HG02571 (cell line): ENCODE data around the gene MBOAT2.
"Not testable (repeated sequence)": the region's sequence is repeated elsewhere in the genome, so short reads cannot be mapped to it uniquely, and the experiment has no call there.

Source experiments
- ATAC-seq: cut with Tn5 transposase; IDR thresholded peaks from one replicate; pipeline ENCODE4 v1.9.1; 2021; ENCODE audit warnings: mild to moderate bottlenecking, moderate library complexity; ENCODE audit not compliant: unreplicated experiment

MBOAT2 gene

DNA sequence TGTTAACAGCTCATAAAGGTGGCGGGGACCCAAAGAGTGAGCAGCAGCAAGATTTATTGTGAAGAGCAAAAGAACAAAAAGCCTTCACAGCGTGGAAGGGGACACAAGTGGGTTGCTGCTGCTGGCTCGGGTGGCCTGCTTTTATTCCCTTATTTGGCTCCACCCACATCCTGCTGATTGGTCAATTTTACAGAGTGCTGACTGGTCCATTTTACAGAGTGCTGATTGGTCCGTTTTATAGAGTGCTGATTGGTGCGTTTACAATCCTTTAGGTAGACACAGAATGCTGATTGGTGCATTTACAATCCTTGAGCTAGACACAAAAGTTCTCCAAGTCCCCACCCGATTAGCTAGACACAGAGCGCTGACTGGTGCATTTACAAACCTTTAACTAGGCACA, 100.7 kb downstream of the MBOAT2 start:
- not testable (repeated sequence) for ATAC-seq

DNA sequence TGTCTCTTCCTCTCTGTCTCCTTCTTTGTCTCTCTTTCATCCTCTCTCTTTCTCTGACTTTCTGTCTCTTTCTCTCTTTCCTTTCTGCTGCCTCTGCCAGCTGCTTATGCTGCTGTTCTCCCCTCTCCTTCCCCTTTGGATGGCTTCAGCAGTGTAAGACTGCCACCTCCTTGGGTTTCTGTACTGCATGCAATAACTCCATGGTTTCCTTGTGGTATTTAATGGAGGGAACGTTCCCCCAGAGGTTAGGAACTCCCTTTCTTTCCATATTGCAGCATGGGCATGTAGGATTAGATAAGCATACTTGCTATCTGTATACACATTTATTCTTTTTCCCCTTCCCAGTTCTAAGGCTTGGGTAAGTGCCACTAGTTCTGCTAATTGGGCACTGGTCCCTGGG, 106.3 kb downstream of the MBOAT2 start:
- ATAC-seq = not testable (repeated sequence)

- not testable (repeated sequence) for ATAC-seq
Measured at GRCh38 chr2:8896671-8897070, 106.8 kb downstream of the MBOAT2 start.

GRCh38 chr2:8895087-8895912, 108.2 kb downstream of the MBOAT2 start:
- ATAC-seq = not testable (repeated sequence)

GRCh38 chr2:8893978-8894820, 109.3 kb downstream of the MBOAT2 start:
- ATAC-seq = no peak

DNA sequence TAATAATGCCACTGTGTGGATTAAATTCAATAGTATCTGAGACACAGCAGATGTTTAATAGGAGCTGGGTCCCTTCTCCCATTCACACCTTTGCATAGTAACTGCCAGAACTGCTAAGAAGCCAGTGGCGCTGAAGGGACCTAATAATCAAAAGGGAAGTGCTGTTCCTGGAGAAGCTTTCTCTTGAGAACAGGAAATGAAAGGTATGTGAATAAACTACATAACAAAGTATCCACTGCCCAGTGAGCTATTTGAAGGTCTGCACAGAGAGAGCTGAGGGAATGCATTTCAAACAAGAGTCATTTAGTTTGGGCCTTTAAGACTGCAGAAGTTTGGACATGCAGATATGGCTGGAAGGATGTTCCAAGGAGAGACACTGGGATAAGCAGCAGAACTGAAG, 110.0 kb downstream of the MBOAT2 start:
- no peak for ATAC-seq

DNA sequence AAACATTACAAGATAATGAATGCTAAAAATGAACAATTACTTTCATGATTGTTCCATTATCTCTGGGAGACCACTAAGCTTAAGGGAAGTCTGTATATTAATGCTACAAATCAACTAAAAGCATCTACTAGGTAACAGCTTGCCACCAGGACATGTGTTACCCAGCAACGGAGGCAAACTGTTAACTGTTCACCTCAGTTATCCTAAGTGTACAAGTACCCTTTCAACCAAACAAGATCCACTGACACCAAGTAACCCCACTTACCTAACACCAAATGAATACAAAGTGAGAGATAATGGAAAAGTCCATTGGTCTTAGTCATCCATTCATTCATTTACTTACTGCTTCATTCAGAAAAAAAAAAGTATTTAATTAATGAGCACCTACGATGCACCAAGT, 111.4 kb downstream of the MBOAT2 start:
- no peak for ATAC-seq

DNA sequence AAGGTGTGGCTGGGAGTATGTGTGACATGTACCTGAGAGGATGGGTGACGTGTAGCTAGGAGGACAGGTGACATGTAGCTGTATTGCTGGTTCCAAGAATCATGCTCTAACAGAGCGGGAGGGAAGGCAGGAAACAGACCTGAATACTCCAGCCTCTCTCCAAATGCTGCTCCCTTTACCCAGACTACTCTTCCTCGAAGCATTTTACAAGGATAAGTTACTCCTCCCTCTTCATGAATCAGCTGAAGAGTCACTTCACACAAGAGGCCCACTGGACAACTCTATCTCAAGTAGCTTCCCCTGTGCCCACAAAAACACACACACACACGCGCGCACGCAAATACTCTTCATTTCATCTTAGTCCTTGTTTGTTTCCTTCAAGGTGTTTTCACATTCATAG, 113.5 kb downstream of the MBOAT2 start:
- ATAC-seq = no peak

DNA sequence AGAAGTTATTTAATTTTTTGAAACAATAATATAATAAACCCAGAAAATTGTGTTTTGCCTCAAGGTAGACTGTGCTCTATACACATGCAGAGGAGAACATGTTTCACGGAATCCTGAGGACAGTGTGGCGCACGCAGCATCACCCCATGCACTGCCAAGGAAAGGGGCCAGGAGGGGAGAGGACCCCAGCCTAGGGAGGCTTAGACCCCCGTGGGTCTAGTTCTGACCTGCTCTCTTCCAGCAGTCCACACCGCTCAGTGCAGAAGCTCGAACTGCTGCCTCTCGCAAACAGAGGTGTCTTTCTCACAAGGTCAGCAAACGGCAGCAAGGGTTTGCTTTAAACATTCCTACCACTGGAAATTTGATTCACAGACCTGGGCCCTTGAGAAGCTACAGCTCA, 114.5 kb downstream of the MBOAT2 start:
- no peak for ATAC-seq

- ATAC-seq = no peak
Measured at GRCh38 chr2:8886876-8887275, 116.6 kb downstream of the MBOAT2 start.

- ATAC-seq = no peak
Measured at GRCh38 chr2:8886202-8886518, 117.3 kb downstream of the MBOAT2 start.

GRCh38 chr2:8885449-8886201, 117.9 kb downstream of the MBOAT2 start:
- no peak for ATAC-seq

DNA sequence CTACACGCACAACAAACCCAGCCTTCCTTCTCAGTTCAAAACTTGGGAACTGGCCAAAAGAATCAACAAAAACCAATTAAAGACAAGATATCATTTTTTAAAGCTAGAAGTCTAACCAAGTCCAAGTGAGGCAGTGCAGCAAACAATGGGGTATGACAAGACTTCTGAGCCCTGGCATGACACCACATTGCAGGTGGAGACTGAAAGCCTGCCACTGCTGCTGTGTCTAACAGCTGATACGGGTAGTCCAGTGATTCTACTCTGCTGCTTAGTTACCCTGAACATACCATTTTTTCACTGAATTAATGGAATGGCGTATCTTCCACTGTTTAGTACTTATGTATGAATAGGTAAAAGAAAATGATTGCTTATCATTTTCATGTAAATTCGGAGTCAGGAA, 118.7 kb downstream of the MBOAT2 start:
- no peak for ATAC-seq

DNA sequence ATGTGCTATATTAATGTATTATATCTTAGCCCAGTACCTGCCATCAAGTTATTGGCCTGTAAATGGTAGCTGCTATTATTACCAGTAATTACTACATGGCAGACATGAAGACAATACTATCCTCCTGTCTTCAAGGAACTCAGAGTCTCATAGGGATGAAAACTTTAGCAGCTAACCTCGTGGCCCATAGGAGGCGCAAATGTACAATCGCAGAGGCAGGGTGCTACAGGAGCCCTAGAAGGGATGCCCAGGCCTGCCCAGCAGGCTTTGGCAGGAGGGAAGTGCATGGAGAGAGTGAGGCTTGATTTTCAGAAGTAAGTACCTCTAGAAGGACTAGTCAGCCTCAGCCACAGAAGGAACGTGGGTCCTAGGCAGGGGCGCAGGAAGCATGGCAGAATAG, 121.4 kb downstream of the MBOAT2 start:
- ATAC-seq = no peak

GRCh38 chr2:8877894-8878293, 125.6 kb downstream of the MBOAT2 start:
- no peak for ATAC-seq

- no peak for ATAC-seq
Measured at GRCh38 chr2:8877332-8877731, 126.2 kb downstream of the MBOAT2 start.

DNA sequence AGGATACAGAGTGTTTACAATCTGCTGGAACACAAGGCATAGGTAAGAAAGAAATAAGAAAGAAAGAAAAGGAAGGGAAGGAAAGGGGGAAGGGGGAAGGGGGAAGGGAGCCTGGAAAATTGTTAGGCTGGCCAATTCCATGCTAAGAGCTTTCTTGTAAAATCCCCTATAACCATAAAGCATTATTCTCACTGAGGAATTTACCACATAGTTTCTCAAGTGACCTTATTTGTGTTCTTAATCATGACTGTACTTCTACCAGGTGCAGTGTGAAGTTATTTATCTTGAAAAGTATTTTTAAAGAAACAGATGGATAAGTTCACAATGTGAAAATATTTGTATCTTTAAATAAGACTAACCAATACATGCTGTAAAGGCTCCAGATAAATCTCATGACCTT, 126.9 kb downstream of the MBOAT2 start:
- ATAC-seq = no peak

GRCh38 chr2:8872821-8873432, 130.6 kb downstream of the MBOAT2 start:
- ATAC-seq = no peak

DNA sequence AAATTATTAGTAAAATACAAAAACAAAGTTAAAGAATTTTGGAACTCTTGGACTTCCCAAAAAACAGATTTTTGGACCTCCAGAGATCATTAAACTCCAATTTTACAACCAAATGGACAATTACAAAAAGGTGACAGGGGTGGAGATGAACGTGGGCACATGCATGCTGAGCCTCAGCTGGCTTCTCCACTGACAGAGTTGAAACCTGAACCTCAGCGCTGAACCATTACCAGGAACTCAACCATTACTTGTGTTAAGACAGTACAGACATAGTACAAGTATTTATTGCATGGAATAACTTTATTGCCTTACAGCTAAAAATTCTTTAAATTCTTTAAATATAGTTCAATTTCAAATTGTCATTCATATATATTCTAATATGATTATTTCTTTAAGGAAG, 133.0 kb downstream of the MBOAT2 start:
- no peak for ATAC-seq

DNA sequence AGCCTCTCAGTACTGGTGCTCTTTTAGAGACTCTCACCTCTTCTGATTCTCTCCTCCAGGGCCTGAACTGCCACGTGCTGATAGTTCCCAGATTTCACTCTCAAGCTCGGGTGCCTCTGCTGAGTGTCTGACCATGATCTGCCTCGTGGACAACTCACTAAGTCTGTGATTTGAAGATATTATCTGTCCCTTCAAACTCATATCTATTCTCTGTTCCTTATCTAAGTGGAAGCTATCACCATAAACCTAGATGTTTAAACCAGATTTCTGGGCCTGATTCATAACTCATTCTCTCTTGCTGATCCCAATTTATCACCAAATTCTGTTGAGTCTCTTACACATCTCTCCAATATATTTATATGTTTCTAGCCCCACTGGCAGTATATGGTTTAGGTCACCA, 136.1 kb downstream of the MBOAT2 start:
- ATAC-seq = no peak

DNA sequence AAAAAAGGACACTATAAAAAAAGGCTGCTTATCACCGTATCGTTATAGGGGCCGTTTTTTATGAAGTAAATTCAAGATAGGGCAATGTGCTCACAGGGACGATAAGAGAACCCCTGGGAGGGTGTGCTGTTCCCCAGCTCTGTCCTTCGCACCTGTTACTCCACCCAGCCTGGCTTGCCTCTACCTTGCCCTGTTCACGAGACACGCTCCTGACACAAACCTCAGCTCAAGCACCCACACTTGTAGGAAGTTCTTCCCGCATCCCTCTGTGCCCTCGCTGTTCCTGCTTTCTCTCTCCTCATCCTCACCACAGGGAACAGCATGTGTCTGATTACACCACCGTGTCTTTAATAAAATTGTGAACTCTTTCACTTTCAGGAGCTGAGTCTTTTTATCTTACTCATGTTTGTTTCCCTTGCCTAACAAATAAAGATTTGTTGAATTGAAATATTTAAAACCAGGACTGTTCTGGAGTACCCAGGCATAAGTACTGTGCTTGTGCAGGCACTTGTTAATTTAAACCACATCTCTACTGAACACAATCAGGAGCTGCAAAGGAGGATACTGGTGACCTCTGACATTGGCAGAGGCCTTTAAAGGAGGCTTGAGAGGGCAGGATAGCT, 140.0 kb downstream of the MBOAT2 start:
- no peak for ATAC-seq
